OCI-LY1 (cell line): ENCODE results near the gene VPS37D.

ENCODE experiments used
- H2AFZ ChIP-seq: fragments of 200-600 bp; sonication (generic), shearing (Covaris generic); 2 replicates; pipeline ENCODE4 v1.6.0; 2014; ENCODE audit warnings: antibody characterized with exemption, mild to moderate bottlenecking, low read length
- H3F3A ChIP-seq: fragments of 200-600 bp; sonication (generic), shearing (Covaris generic); 2 replicates; pipeline ENCODE4 v1.6.0; 2014; ENCODE audit warnings: mild to moderate bottlenecking, antibody characterized with exemption, low read length, moderate library complexity; ENCODE audit not compliant: insufficient read depth
- H3K27ac ChIP-seq: fragments of 200-600 bp; sonication (generic); 2 replicates; pipeline ENCODE4 v1.5.1; 2014; ENCODE audit warnings: low read length, mixed run types, mild to moderate bottlenecking, low read depth; ENCODE audit not compliant: poor library complexity, severe bottlenecking
- H3K27me3 ChIP-seq: fragments of 200-600 bp; sonication (generic); 2 replicates; pipeline ENCODE4 v1.6.0; 2014; ENCODE audit warnings: antibody characterized with exemption, mild to moderate bottlenecking, low read length, moderate library complexity; ENCODE audit not compliant: insufficient read depth
- H3K36me3 ChIP-seq: fragments of 200-600 bp; sonication (generic); 2 replicates; pipeline ENCODE4 v1.6.1; 2014; ENCODE audit warnings: mild to moderate bottlenecking, antibody characterized with exemption, low read length, moderate library complexity, mixed read lengths; ENCODE audit not compliant: insufficient read depth
- H3K4me1 ChIP-seq: fragments of 200-600 bp; sonication (generic); 2 replicates; pipeline ENCODE4 v1.5.1; 2014; ENCODE audit warnings: mild to moderate bottlenecking, low read length, moderate library complexity; ENCODE audit not compliant: insufficient read depth, severe bottlenecking
- H3K4me2 ChIP-seq: fragments of 200-600 bp; sonication (generic), shearing (Covaris generic); 2 replicates; pipeline ENCODE4 v1.6.1; 2014; ENCODE audit warnings: low read length
- H3K4me3 ChIP-seq: fragments of 200-600 bp; sonication (generic); 2 replicates; pipeline ENCODE4 v1.5.1; 2014; ENCODE audit warnings: low read length, low read depth, mild to moderate bottlenecking, mixed read lengths; ENCODE audit not compliant: poor library complexity, severe bottlenecking
- H3K79me2 ChIP-seq: fragments of 200-600 bp; shearing (Covaris generic); 2 replicates; pipeline ENCODE4 v1.6.1; 2016; ENCODE audit warnings: mixed run types, low read length, mixed read lengths; ENCODE audit not compliant: insufficient read depth
- H3K9ac ChIP-seq: fragments of 200-600 bp; sonication (generic), shearing (Covaris generic); 2 replicates; pipeline ENCODE4 v1.6.1; 2014; ENCODE audit warnings: mild to moderate bottlenecking, low read length, mixed read lengths
- H3K9me2 ChIP-seq: fragments of 200-600 bp; sonication (generic), shearing (Covaris generic); 2 replicates; pipeline ENCODE4 v1.6.1; 2014; ENCODE audit warnings: low read depth, mild to moderate bottlenecking, low read length, mixed read lengths
- H3K9me3 ChIP-seq: fragments of 200-600 bp; shearing (Covaris generic); 2 replicates; pipeline ENCODE4 v1.6.1; 2014; ENCODE audit warnings: low read length, mixed read lengths
- H4K20me1 ChIP-seq: fragments of 200-600 bp; sonication (generic), shearing (Covaris generic); 2 replicates; pipeline ENCODE4 v1.6.0; 2016; ENCODE audit warnings: mild to moderate bottlenecking, low read length; ENCODE audit not compliant: insufficient read depth
- EZH2 ChIP-seq: fragments of 200-600 bp; sonication (generic), shearing (Covaris generic); IDR thresholded peaks from 2 replicates; pipeline ENCODE4 v1.8.0; 2017; ENCODE audit warnings: borderline replicate concordance, mixed run types, mild to moderate bottlenecking, antibody characterized with exemption, low read length, moderate library complexity, mixed read lengths
- TF ChIP-seq, protein P1 (sequence below): fragments of 200-600 bp; sonication (generic), shearing (Covaris generic); IDR thresholded peaks from 2 replicates; pipeline ENCODE4 v1.5.1; 2017; ENCODE audit warnings: mild to moderate bottlenecking, antibody characterized with exemption, low read length, moderate library complexity, mixed read lengths

Gene VPS37D

DNA sequence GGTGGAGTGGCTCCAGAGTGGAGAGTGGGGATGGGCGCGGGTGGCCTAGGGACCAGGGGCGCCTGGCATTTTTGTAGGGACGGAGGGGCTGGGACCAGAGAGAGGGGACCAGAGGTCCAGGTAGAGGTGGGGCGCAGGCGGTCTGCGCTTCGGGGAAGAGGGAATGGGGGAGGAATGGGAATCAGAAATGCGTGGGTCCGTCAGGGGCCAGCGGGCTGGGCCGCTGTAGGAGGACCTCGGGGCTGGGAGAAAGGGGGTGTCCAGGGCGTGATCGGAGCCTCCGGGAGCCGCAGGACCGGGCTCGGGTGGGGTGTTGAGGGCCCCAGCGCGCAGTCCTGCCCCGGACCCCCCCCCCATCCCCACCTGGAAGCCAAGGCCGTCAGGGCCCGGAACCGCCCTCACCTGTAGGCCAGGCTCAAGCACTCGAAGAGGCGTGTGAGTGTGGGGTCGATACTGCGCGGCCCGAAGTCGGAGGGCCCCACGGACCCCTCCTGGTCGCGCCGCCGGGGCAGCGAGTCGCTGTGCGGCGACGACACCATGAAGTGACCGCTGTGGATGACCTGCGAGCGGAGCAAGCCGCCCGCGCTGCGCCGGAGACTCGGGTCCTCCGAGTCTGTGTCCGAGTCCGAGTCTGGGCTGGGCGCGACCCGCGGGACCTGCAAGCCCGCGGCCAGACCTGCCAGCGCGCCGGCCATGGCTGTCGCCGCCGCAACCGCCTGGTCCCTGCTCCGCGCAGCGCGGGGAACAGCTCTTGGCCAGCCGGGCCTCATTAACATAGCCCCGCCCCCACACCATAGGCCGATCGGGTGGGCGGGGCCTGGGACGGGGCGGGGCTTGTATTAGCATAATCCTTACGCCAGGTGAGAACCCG is 43.6 kb upstream of the VPS37D start, which contains the start of gene MLXIPL:
Gene MLXIPL, minus strand, starts transcription at position 725 of the 871 bp plus-strand sequence. Its CDS starts 30 bp downstream, at position 695.
- Histone ChIP-seq H3F3A (no peaks in the 10 kb centered on the region), H3K9me2 (no peaks in the 10 kb centered on the region), H3K9me3 (no peaks in the 10 kb centered on the region), H3K4me1 (no peaks in the 10 kb centered on the region), H3K27ac (no peak within 1 kb of the TSS), H4K20me1 (no peaks in the 10 kb centered on the region), H3K4me3 (no peak within 1 kb of the TSS), H3K27me3 (peaks cover 7% of the 10 kb centered on the region; the same call in 1 of the 2 replicates), H3K9ac (no peak within 1 kb of the TSS), H3K4me2 (no peak within 1 kb of the TSS), H2AFZ (no peak within 1 kb of the TSS), H3K36me3 (no peaks in the 10 kb centered on the region), H3K79me2 (no peaks in the 10 kb centered on the region)
- TF ChIP-seq EZH2, result no peak
- TF ChIP-seq, protein P1, sequence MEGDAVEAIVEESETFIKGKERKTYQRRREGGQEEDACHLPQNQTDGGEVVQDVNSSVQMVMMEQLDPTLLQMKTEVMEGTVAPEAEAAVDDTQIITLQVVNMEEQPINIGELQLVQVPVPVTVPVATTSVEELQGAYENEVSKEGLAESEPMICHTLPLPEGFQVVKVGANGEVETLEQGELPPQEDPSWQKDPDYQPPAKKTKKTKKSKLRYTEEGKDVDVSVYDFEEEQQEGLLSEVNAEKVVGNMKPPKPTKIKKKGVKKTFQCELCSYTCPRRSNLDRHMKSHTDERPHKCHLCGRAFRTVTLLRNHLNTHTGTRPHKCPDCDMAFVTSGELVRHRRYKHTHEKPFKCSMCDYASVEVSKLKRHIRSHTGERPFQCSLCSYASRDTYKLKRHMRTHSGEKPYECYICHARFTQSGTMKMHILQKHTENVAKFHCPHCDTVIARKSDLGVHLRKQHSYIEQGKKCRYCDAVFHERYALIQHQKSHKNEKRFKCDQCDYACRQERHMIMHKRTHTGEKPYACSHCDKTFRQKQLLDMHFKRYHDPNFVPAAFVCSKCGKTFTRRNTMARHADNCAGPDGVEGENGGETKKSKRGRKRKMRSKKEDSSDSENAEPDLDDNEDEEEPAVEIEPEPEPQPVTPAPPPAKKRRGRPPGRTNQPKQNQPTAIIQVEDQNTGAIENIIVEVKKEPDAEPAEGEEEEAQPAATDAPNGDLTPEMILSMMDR, result no peak

- no peaks in the 10 kb centered on the region for H3K79me2 ChIP-seq
- H3F3A ChIP-seq, result no peaks in the 10 kb centered on the region
- H3K4me3 ChIP-seq, result no peak overlapping the region
- no peaks in the 10 kb centered on the region for H3K4me1 ChIP-seq
- no peak overlapping the region for H3K9ac ChIP-seq
- no peaks in the 10 kb centered on the region for H3K9me2 ChIP-seq
- H4K20me1 ChIP-seq, result no peaks in the 10 kb centered on the region
- H3K4me2 ChIP-seq, result no peak overlapping the region
- peaks cover 7% of the 10 kb centered on the region; the same call in 1 of the 2 replicates for H3K27me3 ChIP-seq
- no peak for TF ChIP-seq EZH2
- TF ChIP-seq, protein P1, result no peak
- H3K27ac ChIP-seq, result no peak overlapping the region
- H3K9me3 ChIP-seq, result no peaks in the 10 kb centered on the region
- H3K36me3 ChIP-seq, result no peaks in the 10 kb centered on the region
- no peak overlapping the region for H2AFZ ChIP-seq
Measured at GRCh38 chr7:73624669-73625001, 43.0 kb upstream of the VPS37D start.

GRCh38 chr7:73625276-73625675 is 42.4 kb upstream of the VPS37D start:
- Histone ChIP-seq H3K36me3 (no peaks in the 10 kb centered on the region), H3K9ac (no peak overlapping the region), H3K27me3 (peaks cover 7% of the 10 kb centered on the region; the same call in 1 of the 2 replicates), H3K4me1 (no peaks in the 10 kb centered on the region), H4K20me1 (no peaks in the 10 kb centered on the region), H3K4me3 (no peak overlapping the region), H2AFZ (no peak overlapping the region), H3K79me2 (no peaks in the 10 kb centered on the region), H3K9me3 (no peaks in the 10 kb centered on the region), H3K9me2 (no peaks in the 10 kb centered on the region), H3F3A (no peaks in the 10 kb centered on the region), H3K27ac (no peak overlapping the region), H3K4me2 (no peak overlapping the region)
- no peak for TF ChIP-seq EZH2
- TF ChIP-seq, protein P1, result no peak
